Keratinocyte (primary cell): ENCODE measurements around the gene SLC35B3.

Experiments used
- EZH2 ChIP-seq: IDR thresholded peaks from one replicate; pipeline ENCODE4 v1.6.1; 2012; ENCODE audit warnings: inconsistent platforms, mild to moderate bottlenecking, low read length, moderate library complexity
- TF ChIP-seq, protein P1 (sequence below), 3 experiments: IDR thresholded peaks in 1 of 3; conservative IDR thresholded peaks in 1 of 3; optimal IDR thresholded peaks in 1 of 3; 2 replicates in 2 of 3; 3 replicates in 1 of 3; pipeline versions ENCODE3 to v1.5.1; 2011; ENCODE audit warnings: low read length in 3 of 3, mild to moderate bottlenecking in 3 of 3, moderate library complexity in 2 of 3, control low read depth in 1 of 3, inconsistent platforms in 1 of 3; ENCODE audit not compliant: insufficient read depth in 2 of 3; ENCODE audit errors: extremely low read depth in 1 of 3

- TF ChIP-seq, protein P1, sequence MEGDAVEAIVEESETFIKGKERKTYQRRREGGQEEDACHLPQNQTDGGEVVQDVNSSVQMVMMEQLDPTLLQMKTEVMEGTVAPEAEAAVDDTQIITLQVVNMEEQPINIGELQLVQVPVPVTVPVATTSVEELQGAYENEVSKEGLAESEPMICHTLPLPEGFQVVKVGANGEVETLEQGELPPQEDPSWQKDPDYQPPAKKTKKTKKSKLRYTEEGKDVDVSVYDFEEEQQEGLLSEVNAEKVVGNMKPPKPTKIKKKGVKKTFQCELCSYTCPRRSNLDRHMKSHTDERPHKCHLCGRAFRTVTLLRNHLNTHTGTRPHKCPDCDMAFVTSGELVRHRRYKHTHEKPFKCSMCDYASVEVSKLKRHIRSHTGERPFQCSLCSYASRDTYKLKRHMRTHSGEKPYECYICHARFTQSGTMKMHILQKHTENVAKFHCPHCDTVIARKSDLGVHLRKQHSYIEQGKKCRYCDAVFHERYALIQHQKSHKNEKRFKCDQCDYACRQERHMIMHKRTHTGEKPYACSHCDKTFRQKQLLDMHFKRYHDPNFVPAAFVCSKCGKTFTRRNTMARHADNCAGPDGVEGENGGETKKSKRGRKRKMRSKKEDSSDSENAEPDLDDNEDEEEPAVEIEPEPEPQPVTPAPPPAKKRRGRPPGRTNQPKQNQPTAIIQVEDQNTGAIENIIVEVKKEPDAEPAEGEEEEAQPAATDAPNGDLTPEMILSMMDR (optimal IDR thresholded peaks at IDR 0.05 in 1 of 3, IDR thresholded peaks at IDR 0.05 in 1 of 3, conservative IDR thresholded peaks at IDR 0.05 in 1 of 3; ENCODE audit: extremely low read depth in 1 of 3, insufficient read depth in 2 of 3, low read length in 3 of 3): no peak
- TF ChIP-seq EZH2: no peak
These were observed 48.3 kb upstream of the SLC35B3 start for GRCh38 chr6:8483650-8484049.
